GM23338 (cell line): Measurements from ENCODE around the gene VSIG8. TPM values are rescaled to one million over a fixed set of nuclear protein-coding genes. Genes with fewer than 3 reads are reported as not detected.

Experiments used
- ATAC-seq: fragments of 200-7000 bp; cut with Tn5 transposase; 3 replicates; pipeline ENCODE4 v1.9.1; 2020
- DNase-seq: peaks from one replicate; pipeline ENCODE4 v3.0.0-alpha.2; 2015; ENCODE audit warnings: low spot score
- H2AFZ ChIP-seq: fragments of 200-600 bp; sonication (generic); 2 replicates; pipeline ENCODE4 v1.8.0; 2016; ENCODE audit warnings: antibody characterized with exemption, mild to moderate bottlenecking, moderate library complexity
- H3F3A ChIP-seq: fragments of 200-600 bp; sonication (generic); replicated peaks from 2 replicates; pipeline ENCODE4 v1.8.0; 2017; ENCODE audit warnings: antibody characterized with exemption, mixed run types, low read depth
- H3K27ac ChIP-seq: fragments of 200-600 bp; sonication (generic); 2 replicates; pipeline ENCODE4 v1.6.1; 2016; ENCODE audit warnings: low read depth
- H3K27me3 ChIP-seq: fragments of 200-600 bp; sonication (generic); 2 replicates; pipeline ENCODE4 v1.8.0; 2016; ENCODE audit warnings: mild to moderate bottlenecking, mixed run types, moderate library complexity; ENCODE audit not compliant: insufficient read depth
- H3K36me3 ChIP-seq: fragments of 200-600 bp; sonication (generic); 2 replicates; pipeline ENCODE4 v1.8.0; 2016; ENCODE audit warnings: mild to moderate bottlenecking; ENCODE audit not compliant: insufficient read depth
- H3K4me1 ChIP-seq: fragments of 200-600 bp; sonication (generic); 2 replicates; pipeline ENCODE4 v1.8.0; 2016; ENCODE audit warnings: mild to moderate bottlenecking, moderate library complexity; ENCODE audit not compliant: insufficient read depth
- H3K4me2 ChIP-seq: fragments of 200-600 bp; sonication (generic); 2 replicates; pipeline ENCODE4 v1.7.1; 2017; ENCODE audit warnings: mixed run types
- H3K4me3 ChIP-seq: fragments of 200-600 bp; sonication (generic); 2 replicates; pipeline ENCODE4 v1.6.1; 2016; ENCODE audit warnings: mixed run types
- H3K79me2 ChIP-seq: fragments of 200-600 bp; sonication (generic); replicated peaks from 2 replicates; pipeline ENCODE4 v1.8.0; 2017; ENCODE audit warnings: mild to moderate bottlenecking; ENCODE audit not compliant: insufficient read depth
- H3K9me2 ChIP-seq: fragments of 200-600 bp; sonication (generic); 2 replicates; pipeline ENCODE4 v1.8.0; 2017; ENCODE audit not compliant: insufficient read depth
- H4K20me1 ChIP-seq: fragments of 200-600 bp; sonication (generic); replicated peaks from 2 replicates; pipeline ENCODE4 v1.8.0; 2017; ENCODE audit warnings: mild to moderate bottlenecking; ENCODE audit not compliant: insufficient read depth
- H3K27ac Mint-ChIP-seq: 2 replicates; pipeline ENCODE4 v1.8.0; 2020; ENCODE audit warnings: inconsistent platforms, mild to moderate bottlenecking, moderate library complexity, mixed read lengths
- H3K27me3 Mint-ChIP-seq: 3 replicates; pipeline ENCODE4 v1.8.0; 2022; ENCODE audit warnings: low read depth, mild to moderate bottlenecking, moderate library complexity, mixed read lengths, inconsistent platforms; ENCODE audit not compliant: insufficient read depth, poor library complexity
- H3K36me3 Mint-ChIP-seq: 3 replicates; pipeline ENCODE4 v1.8.0; 2021; ENCODE audit warnings: low read depth, mild to moderate bottlenecking, inconsistent platforms, moderate library complexity, mixed read lengths
- H3K4me1 Mint-ChIP-seq: 3 replicates; pipeline ENCODE4 v1.8.0; 2020; ENCODE audit warnings: mild to moderate bottlenecking, inconsistent platforms, mixed read lengths
- H3K4me3 Mint-ChIP-seq: 3 replicates; pipeline ENCODE4 v1.8.0; 2021; ENCODE audit warnings: moderate library complexity, mild to moderate bottlenecking, inconsistent platforms, mixed read lengths
- H3K9me3 Mint-ChIP-seq: 3 replicates; pipeline ENCODE4 v1.8.0; 2020; ENCODE audit warnings: moderate library complexity, mild to moderate bottlenecking, inconsistent platforms, mixed read lengths
- CREB1 ChIP-seq: fragments of 250-450 bp; sonication (Bioruptor Pico); IDR thresholded peaks from 2 replicates; pipeline ENCODE4 v1.5.0; 2020; ENCODE audit warnings: low read depth, mild to moderate bottlenecking, moderate library complexity
- ETS1 ChIP-seq: IDR thresholded peaks from 2 replicates; pipeline ENCODE4 v1.6.1; 2016; ENCODE audit warnings: antibody characterized with exemption
- EZH2 ChIP-seq: fragments of 200-600 bp; sonication (generic); IDR thresholded peaks from one replicate; pipeline ENCODE4 v1.8.0; 2017; ENCODE audit warnings: antibody characterized with exemption, mild to moderate bottlenecking, low read depth; ENCODE audit not compliant: unreplicated experiment
- EZH2phosphoT487 ChIP-seq: fragments of 200-600 bp; sonication (generic); IDR thresholded peaks from one replicate; pipeline ENCODE4 v1.8.1; 2018; ENCODE audit warnings: antibody characterized with exemption; ENCODE audit not compliant: unreplicated experiment
- JUNB ChIP-seq: IDR thresholded peaks from one replicate; pipeline ENCODE4 v1.6.1; 2016; ENCODE audit warnings: antibody characterized with exemption; ENCODE audit not compliant: unreplicated experiment
- NANOG ChIP-seq: IDR thresholded peaks from 2 replicates; pipeline ENCODE4 v1.6.1; 2016; ENCODE audit warnings: antibody characterized with exemption, borderline replicate concordance
- POLR2AphosphoS5 ChIP-seq: IDR thresholded peaks from 2 replicates; pipeline ENCODE4 v1.6.1; 2016; ENCODE audit warnings: antibody characterized with exemption, low read depth
- REST ChIP-seq: IDR thresholded peaks from one replicate; pipeline ENCODE4 v1.6.1; 2018; ENCODE audit warnings: antibody characterized with exemption; ENCODE audit not compliant: unreplicated experiment
- STAT1 ChIP-seq: IDR thresholded peaks from one replicate; pipeline ENCODE4 v1.6.1; 2016; ENCODE audit warnings: antibody characterized with exemption; ENCODE audit not compliant: unreplicated experiment
- ZNF114 ChIP-seq: fragments of 250-450 bp; sonication (Bioruptor Pico); IDR thresholded peaks from 2 replicates; pipeline ENCODE4 v1.5.0; 2020; ENCODE audit warnings: mild to moderate bottlenecking, moderate library complexity
- polyA plus RNA-seq: library from polyadenylated mRNA; unstranded; fragments of >200 nt; fragmentation: Nextera tagmentation; extraction: Ambion mirVana; gene quantifications from 2 replicates; pipeline ENCODE4 v1.2.1, GENCODE V29; 2016
- total RNA-seq: library from RNA; depleted of rRNA; stranded (reverse); fragments of >200 nt; shearing (Covaris generic); gene quantifications from 2 replicates; pipeline ENCODE4 v1.2.3, GENCODE V29; 2014
- TF ChIP-seq, protein P1 (sequence below): fragments of 250-450 bp; sonication (Bioruptor Pico); IDR thresholded peaks from 2 replicates; pipeline ENCODE4 v1.5.0; 2020; ENCODE audit warnings: mild to moderate bottlenecking, moderate library complexity
- TF ChIP-seq, protein P2 (sequence below), 2 experiments: fragments of 200-600 bp in 1 of 2; sonication (generic) in 1 of 2; conservative IDR thresholded peaks; 2 replicates each; pipeline versions ENCODE4 v1.5.1 to v1.6.1; 2016 to 2017; ENCODE audit warnings: antibody characterized with exemption in 2 of 2, low read depth in 2 of 2, mild to moderate bottlenecking in 2 of 2, moderate library complexity in 1 of 2

The VSIG8 gene
- total and polyA plus RNA-seq, 2 experiments from 2014 or later: not detected

DNA sequence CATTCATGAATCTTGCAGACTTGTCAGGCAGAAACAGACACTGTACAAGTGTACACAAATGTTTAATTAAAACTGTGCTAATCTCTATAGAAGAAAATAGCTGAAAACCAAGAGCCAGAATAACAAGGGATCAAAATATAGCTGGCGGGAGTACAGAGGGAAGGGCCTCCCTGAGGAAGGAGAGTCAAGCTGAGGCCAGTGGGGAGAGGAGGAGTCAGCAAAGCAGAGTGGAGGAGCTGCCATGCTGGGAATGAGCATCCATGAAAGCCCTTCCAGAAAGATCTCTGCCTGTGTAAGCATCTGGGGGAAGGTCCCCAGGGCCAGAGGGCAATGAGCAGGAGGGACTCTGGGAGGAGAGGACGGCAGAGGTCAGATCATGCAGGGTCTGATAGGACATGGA, 20.7 kb downstream of the VSIG8 start (continued):
- TF ChIP-seq POLR2AphosphoS5 (no peak), JUNB (no peak), EZH2 (no peak)

DNA sequence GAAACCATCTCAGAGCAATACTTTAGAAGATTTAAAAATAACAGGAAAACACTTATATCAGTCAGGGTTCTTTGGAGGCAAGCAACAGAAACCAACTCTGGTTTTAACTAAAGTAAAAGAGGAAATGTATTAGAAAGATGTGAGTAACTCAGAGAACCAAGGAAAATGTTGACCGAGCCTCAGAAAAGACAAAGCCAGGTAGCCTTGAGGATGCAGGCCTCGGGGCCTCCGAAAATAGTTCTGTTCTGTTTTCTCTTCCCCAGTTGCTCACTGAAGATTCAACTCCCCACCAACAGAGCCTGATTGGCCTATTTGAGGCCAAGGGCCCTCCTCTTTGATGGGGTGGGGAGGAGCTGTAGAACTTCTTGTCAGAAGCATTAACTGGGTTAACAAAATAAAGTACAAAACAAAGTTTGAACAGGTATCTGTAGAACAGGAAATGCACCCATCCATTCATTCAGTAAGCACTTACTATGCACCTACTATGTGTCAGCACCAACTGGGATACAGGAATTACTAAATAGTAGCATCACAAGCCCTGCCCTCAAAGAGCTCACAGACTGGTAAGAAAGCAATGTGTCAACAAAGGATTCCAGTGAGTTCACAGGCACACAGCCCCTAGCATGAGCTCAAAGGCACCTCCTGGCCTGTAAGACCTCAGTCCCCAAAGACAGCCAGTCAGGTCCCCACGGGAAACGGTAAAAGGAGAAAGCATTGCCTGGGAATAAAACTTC, 23.2 kb downstream of the VSIG8 start:
- H3K27ac ChIP-seq: no peak overlapping the region
- H3K4me3 Mint-ChIP-seq: no peak overlapping the region
- H3K9me3 Mint-ChIP-seq: no peaks in the 10 kb centered on the region
- H3K79me2 ChIP-seq: no peaks in the 10 kb centered on the region
- H3K27me3 Mint-ChIP-seq: peaks cover 4% of the 10 kb centered on the region
- no peaks in the 10 kb centered on the region for H4K20me1 ChIP-seq
- H3K4me2 ChIP-seq: no peak overlapping the region
- H3K9me2 ChIP-seq: no peaks in the 10 kb centered on the region; the same call in 1 of the 2 replicates
- peaks cover 6% of the 10 kb centered on the region; the same call in 2 of the 3 replicates for H3K4me1 Mint-ChIP-seq
- H3K27ac Mint-ChIP-seq: no peak overlapping the region
- DNase-seq (no peak), ATAC-seq (no peak)
- no peaks in the 10 kb centered on the region for H3K36me3 Mint-ChIP-seq
- H3K4me1 ChIP-seq: no peaks in the 10 kb centered on the region; the same call in 1 of the 2 replicates
- no peaks in the 10 kb centered on the region for H3K27me3 ChIP-seq
- no peaks in the 10 kb centered on the region for H3K36me3 ChIP-seq
- H3K4me3 ChIP-seq: no peak overlapping the region
- no peaks in the 10 kb centered on the region for H3F3A ChIP-seq
- no peak overlapping the region for H2AFZ ChIP-seq
- TF ChIP-seq CREB1 (CRISPR knock-in tag): no peak
- TF ChIP-seq, protein P1, sequence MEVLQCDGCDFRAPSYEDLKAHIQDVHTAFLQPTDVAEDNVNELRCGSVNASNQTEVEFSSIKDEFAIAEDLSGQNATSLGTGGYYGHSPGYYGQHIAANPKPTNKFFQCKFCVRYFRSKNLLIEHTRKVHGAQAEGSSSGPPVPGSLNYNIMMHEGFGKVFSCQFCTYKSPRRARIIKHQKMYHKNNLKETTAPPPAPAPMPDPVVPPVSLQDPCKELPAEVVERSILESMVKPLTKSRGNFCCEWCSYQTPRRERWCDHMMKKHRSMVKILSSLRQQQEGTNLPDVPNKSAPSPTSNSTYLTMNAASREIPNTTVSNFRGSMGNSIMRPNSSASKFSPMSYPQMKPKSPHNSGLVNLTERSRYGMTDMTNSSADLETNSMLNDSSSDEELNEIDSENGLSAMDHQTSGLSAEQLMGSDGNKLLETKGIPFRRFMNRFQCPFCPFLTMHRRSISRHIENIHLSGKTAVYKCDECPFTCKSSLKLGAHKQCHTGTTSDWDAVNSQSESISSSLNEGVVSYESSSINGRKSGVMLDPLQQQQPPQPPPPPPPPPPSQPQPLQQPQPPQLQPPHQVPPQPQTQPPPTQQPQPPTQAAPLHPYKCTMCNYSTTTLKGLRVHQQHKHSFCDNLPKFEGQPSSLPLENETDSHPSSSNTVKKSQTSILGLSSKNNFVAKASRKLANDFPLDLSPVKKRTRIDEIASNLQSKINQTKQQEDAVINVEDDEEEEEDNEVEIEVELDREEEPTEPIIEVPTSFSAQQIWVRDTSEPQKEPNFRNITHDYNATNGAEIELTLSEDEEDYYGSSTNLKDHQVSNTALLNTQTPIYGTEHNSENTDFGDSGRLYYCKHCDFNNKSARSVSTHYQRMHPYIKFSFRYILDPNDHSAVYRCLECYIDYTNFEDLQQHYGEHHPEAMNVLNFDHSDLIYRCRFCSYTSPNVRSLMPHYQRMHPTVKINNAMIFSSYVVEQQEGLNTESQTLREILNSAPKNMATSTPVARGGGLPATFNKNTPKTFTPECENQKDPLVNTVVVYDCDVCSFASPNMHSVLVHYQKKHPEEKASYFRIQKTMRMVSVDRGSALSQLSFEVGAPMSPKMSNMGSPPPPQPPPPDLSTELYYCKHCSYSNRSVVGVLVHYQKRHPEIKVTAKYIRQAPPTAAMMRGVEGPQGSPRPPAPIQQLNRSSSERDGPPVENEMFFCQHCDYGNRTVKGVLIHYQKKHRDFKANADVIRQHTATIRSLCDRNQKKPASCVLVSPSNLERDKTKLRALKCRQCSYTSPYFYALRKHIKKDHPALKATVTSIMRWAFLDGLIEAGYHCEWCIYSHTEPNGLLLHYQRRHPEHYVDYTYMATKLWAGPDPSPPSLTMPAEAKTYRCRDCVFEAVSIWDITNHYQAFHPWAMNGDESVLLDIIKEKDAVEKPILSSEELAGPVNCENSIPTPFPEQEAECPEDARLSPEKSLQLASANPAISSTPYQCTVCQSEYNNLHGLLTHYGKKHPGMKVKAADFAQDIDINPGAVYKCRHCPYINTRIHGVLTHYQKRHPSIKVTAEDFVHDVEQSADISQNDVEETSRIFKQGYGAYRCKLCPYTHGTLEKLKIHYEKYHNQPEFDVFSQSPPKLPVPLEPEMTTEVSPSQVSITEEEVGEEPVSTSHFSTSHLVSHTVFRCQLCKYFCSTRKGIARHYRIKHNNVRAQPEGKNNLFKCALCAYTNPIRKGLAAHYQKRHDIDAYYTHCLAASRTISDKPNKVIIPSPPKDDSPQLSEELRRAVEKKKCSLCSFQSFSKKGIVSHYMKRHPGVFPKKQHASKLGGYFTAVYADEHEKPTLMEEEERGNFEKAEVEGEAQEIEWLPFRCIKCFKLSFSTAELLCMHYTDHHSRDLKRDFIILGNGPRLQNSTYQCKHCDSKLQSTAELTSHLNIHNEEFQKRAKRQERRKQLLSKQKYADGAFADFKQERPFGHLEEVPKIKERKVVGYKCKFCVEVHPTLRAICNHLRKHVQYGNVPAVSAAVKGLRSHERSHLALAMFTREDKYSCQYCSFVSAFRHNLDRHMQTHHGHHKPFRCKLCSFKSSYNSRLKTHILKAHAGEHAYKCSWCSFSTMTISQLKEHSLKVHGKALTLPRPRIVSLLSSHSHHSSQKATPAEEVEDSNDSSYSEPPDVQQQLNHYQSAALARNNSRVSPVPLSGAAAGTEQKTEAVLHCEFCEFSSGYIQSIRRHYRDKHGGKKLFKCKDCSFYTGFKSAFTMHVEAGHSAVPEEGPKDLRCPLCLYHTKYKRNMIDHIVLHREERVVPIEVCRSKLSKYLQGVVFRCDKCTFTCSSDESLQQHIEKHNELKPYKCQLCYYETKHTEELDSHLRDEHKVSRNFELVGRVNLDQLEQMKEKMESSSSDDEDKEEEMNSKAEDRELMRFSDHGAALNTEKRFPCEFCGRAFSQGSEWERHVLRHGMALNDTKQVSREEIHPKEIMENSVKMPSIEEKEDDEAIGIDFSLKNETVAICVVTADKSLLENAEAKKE: no peak
- TF ChIP-seq, protein P2, sequence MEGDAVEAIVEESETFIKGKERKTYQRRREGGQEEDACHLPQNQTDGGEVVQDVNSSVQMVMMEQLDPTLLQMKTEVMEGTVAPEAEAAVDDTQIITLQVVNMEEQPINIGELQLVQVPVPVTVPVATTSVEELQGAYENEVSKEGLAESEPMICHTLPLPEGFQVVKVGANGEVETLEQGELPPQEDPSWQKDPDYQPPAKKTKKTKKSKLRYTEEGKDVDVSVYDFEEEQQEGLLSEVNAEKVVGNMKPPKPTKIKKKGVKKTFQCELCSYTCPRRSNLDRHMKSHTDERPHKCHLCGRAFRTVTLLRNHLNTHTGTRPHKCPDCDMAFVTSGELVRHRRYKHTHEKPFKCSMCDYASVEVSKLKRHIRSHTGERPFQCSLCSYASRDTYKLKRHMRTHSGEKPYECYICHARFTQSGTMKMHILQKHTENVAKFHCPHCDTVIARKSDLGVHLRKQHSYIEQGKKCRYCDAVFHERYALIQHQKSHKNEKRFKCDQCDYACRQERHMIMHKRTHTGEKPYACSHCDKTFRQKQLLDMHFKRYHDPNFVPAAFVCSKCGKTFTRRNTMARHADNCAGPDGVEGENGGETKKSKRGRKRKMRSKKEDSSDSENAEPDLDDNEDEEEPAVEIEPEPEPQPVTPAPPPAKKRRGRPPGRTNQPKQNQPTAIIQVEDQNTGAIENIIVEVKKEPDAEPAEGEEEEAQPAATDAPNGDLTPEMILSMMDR (conservative IDR thresholded peaks at IDR 0.05; ENCODE audit: low read depth in 2 of 2): no peak
- TF ChIP-seq EZH2: no peak
- no peak for TF ChIP-seq EZH2phosphoT487
- no peak for TF ChIP-seq ETS1
- TF ChIP-seq ZNF114 (CRISPR knock-in tag): no peak
- TF ChIP-seq NANOG: no peak
- no peak for TF ChIP-seq STAT1
- no peak for TF ChIP-seq REST
- no peak for TF ChIP-seq JUNB
